ENCODE data around the gene RNF20. TPM values are rescaled to one million over a fixed set of nuclear protein-coding genes. Genes with fewer than 3 reads are reported as not detected.

RNF20 gene
- polyA plus RNA-seq, 1 of the 3 experiments (the other 2 are of a cell fraction), result 16.0 TPM

GRCh38 chr9:101485924-101486692, 47.5 kb upstream of the RNF20 start:
- H4K20me1 ChIP-seq (ENCODE audit: insufficient read depth), result no peaks in the 10 kb centered on the region
- peak overlapping the region in 1 of 2 experiments; percentile 87; a peak in 3 of 4 replicates for H3K27ac ChIP-seq (ENCODE audit: low read depth in 2 of 2, low read length in 1 of 2)
- H3K9me2 ChIP-seq, result no peaks in the 10 kb centered on the region
- CTCF ChIA-PET, result interaction anchor here (0.5 to 10.8 kb wide), 17 partner anchors 9 to 1760 kb away, joined by 3 to 135 read pairs (median 5); partner anchors contain the start of genes MRPL50, RNF20 and ZNF189
- POLR2A ChIA-PET, result interaction anchor here (0.7 to 1.8 kb wide), 8 partner anchors 12 to 47 kb away, joined by 3 to 10 read pairs (median 4); partner anchors contain the start of gene RNF20
- H3K9me3 ChIP-seq, result no peaks in the 10 kb centered on the region
- no peaks in the 10 kb centered on the region for H3K27me3 ChIP-seq (ENCODE audit: insufficient read depth)
- H3K9ac ChIP-seq, result peak overlapping the region; percentile 51
- peak overlapping the region; percentile 85 for H2AFZ ChIP-seq (ENCODE audit: low read depth)
- H3K4me2 ChIP-seq, result peak overlapping the region; percentile 82
- H3K4me3 ChIP-seq (ENCODE audit: low read depth in 2 of 2, low read length in 1 of 2), result peak overlapping the region; percentile 66 to 73
- peaks cover 0 to 3% of the 10 kb centered on the region in 2 experiments; a peak in 2 of 4 replicates for H3K4me1 ChIP-seq (ENCODE audit: control insufficient read depth in 1 of 2, insufficient read depth in 2 of 2, low read depth in 1 of 2, low read length in 1 of 2)
- no peaks in the 10 kb centered on the region for H3K79me2 ChIP-seq (ENCODE audit: insufficient read depth)
- TF ChIP-seq MAX (IDR thresholded peaks at IDR 0.05; ENCODE audit: low read depth) (peak; percentile 37; the same call in 1 of the 2 replicates), MXI1 (IDR thresholded peaks at IDR 0.05; ENCODE audit: low read depth, low read length) (peak; percentile 77), USF1 (IDR thresholded peaks at IDR 0.05; ENCODE audit: borderline replicate concordance, low read depth) (no peak), GATA2 (CRISPR knock-in tag; IDR thresholded peaks at IDR 0.05) (0 out of 2 replicates have a peak, but pooled peaks have one; percentile 12)
- no peaks in the 10 kb centered on the region for H3F3A ChIP-seq (replicated peaks; ENCODE audit: insufficient read depth)
- 9% methylated on average over 16 of the region's 61 CpGs for WGBS (ENCODE audit: low lambda C conversion rate)
- no peaks in the 10 kb centered on the region for H3K36me3 ChIP-seq (replicated peaks in 1 of 2; ENCODE audit: control insufficient read depth in 1 of 2, insufficient read depth in 2 of 2, low read length in 1 of 2)
- DNase-seq, result peak; percentile 81

- peak overlapping the region; percentile 51 for H3K9ac ChIP-seq
- 5% methylated on average over 14 of the region's 53 CpGs for WGBS (ENCODE audit: low lambda C conversion rate)
- H4K20me1 ChIP-seq (ENCODE audit: insufficient read depth), result no peaks in the 10 kb centered on the region
- POLR2A ChIA-PET, result interaction anchor here (0.7 to 1.8 kb wide), 6 partner anchors 14 to 47 kb away, joined by 3 to 10 read pairs (median 6); partner anchors contain the start of gene RNF20
- no peaks in the 10 kb centered on the region for H3K79me2 ChIP-seq (ENCODE audit: insufficient read depth)
- peak; percentile 86 for DNase-seq
- H3K27ac ChIP-seq (ENCODE audit: low read depth in 2 of 2, low read length in 1 of 2), result peak overlapping the region; percentile 19 to 87; a peak in 3 of 4 replicates
- H3K4me1 ChIP-seq (ENCODE audit: control insufficient read depth in 1 of 2, insufficient read depth in 2 of 2, low read depth in 1 of 2, low read length in 1 of 2), result peaks cover 0 to 3% of the 10 kb centered on the region in 2 experiments; a peak in 2 of 4 replicates
- H3K9me2 ChIP-seq, result no peaks in the 10 kb centered on the region
- H3K9me3 ChIP-seq, result no peaks in the 10 kb centered on the region
- H3K4me2 ChIP-seq, result peak overlapping the region; percentile 82
- H3F3A ChIP-seq (replicated peaks; ENCODE audit: insufficient read depth), result no peaks in the 10 kb centered on the region
- H2AFZ ChIP-seq (ENCODE audit: low read depth), result peak overlapping the region; percentile 85
- H3K36me3 ChIP-seq (replicated peaks in 1 of 2; ENCODE audit: control insufficient read depth in 1 of 2, insufficient read depth in 2 of 2, low read length in 1 of 2), result no peaks in the 10 kb centered on the region
- H3K27me3 ChIP-seq (ENCODE audit: insufficient read depth), result no peaks in the 10 kb centered on the region
- H3K4me3 ChIP-seq (ENCODE audit: low read depth in 2 of 2, low read length in 1 of 2), result peak overlapping the region; percentile 66 to 73
- CTCF ChIA-PET, result interaction anchor here (0.5 to 10.8 kb wide), 19 partner anchors 9 to 1761 kb away, joined by 3 to 135 read pairs (median 4); partner anchors contain the start of genes MRPL50, RNF20 and ZNF189
- TF ChIP-seq CTCF (IDR thresholded peaks at IDR 0.05) (peak; percentile 38), ELF1 (IDR thresholded peaks at IDR 0.05) (peak; percentile 16; the same call in 1 of the 2 replicates), FOXM1 (IDR thresholded peaks at IDR 0.05; ENCODE audit: low read depth) (no peak), GATA2 (CRISPR knock-in tag; IDR thresholded peaks at IDR 0.05) (no peak; the same call in 1 of the 2 replicates), IRF3 (IDR thresholded peaks at IDR 0.05; ENCODE audit: low read depth, low read length) (no peak), USF1 (IDR thresholded peaks at IDR 0.05; ENCODE audit: borderline replicate concordance, low read depth) (peak; percentile 87), YY1 (IDR thresholded peaks at IDR 0.05; ENCODE audit: low read depth) (0 out of 2 replicates have a peak, but pooled peaks have one; percentile 19), NFIC (IDR thresholded peaks at IDR 0.05; ENCODE audit: borderline replicate concordance) (0 out of 2 replicates have a peak, but pooled peaks have one; percentile 18), REST (IDR thresholded peaks at IDR 0.05; ENCODE audit: low read depth, low read length) (no peak), RXRA (IDR thresholded peaks at IDR 0.05; ENCODE audit: borderline replicate concordance, low read depth) (no peak), MEF2A (IDR thresholded peaks at IDR 0.05; ENCODE audit: borderline replicate concordance, low read depth) (no peak)
These were observed 46.8 kb upstream of the RNF20 start for GRCh38 chr9:101486693-101487442.

All from SK-N-SH (cell line).